ENCODE data around the gene LAMC2.

- TF ChIP-seq CTCF (IDR thresholded peaks at IDR 0.05): no peak
- no peak for TF ChIP-seq POLR2AphosphoS5 (IDR thresholded peaks at IDR 0.05)
Observed at GRCh38 chr1:183212870-183213269, 26.8 kb downstream of the LAMC2 start.

All from prostate gland (tissue), 2 donors.